IMR-90 (cell line): ENCODE results near the gene SUPT3H. TPM values are rescaled to one million over a fixed set of nuclear protein-coding genes. Genes with fewer than 3 reads are reported as not detected.

Source experiments
- ATAC-seq: fragments of 200-7000 bp; cut with Tn5 transposase; 2 replicates; pipeline ENCODE4 v1.9.1; 2020; ENCODE audit warnings: low read depth, mild to moderate bottlenecking, moderate library complexity
- BruUV-seq: library from RNA; stranded (reverse); fragments of 400-500 nt; replicated peaks from 2 replicates; lab custom pipeline; 2021; lab: Mats Ljungman, UMichigan
- CTCF ChIA-PET: fragments of 300-600 bp; formaldehyde crosslinking; extraction: SDS; loops from one replicate; lab custom pipeline; 2021; ENCODE audit warnings: antibody characterized with exemption; lab: Yijun Ruan, JAX
- POLR2A ChIA-PET: fragments of 300-600 bp; sonication (Branson Sonifier 250); formaldehyde crosslinking; loops from one replicate; lab custom pipeline; 2022; ENCODE audit warnings: antibody characterized with exemption; ENCODE audit not compliant: unreplicated experiment; lab: Charles Lee
- DNase-seq: peaks from one replicate; pipeline ENCODE4 v3.0.0; 2013
- H2AFZ ChIP-seq: replicated peaks from 2 replicates; pipeline ENCODE3; 2013; ENCODE audit warnings: low read length, mild to moderate bottlenecking; ENCODE audit not compliant: poor library complexity
- H2AK5ac ChIP-seq: 2 replicates; pipeline ENCODE4 v1.6.1; 2013; ENCODE audit warnings: low read depth, low read length, inconsistent platforms
- H2AK9ac ChIP-seq: replicated peaks from 2 replicates; pipeline ENCODE3; 2013; ENCODE audit warnings: mild to moderate bottlenecking, low read depth, low read length, moderate library complexity; ENCODE audit not compliant: poor library complexity
- H2BK120ac ChIP-seq: 2 replicates; pipeline ENCODE4 v1.6.1; 2013; ENCODE audit warnings: low read depth, low read length, inconsistent platforms
- H2BK15ac ChIP-seq: 3 replicates; pipeline ENCODE4 v1.6.1; 2013; ENCODE audit warnings: low read depth, low read length, inconsistent platforms
- H2BK20ac ChIP-seq: 2 replicates; pipeline ENCODE4 v1.6.1; 2013; ENCODE audit warnings: low read depth, mild to moderate bottlenecking, inconsistent platforms, low read length, moderate library complexity
- H2BK5ac ChIP-seq: 2 replicates; pipeline ENCODE4 v1.6.1; 2013; ENCODE audit warnings: mild to moderate bottlenecking, low read depth, low read length, inconsistent platforms; ENCODE audit not compliant: poor library complexity, severe bottlenecking
- H3K14ac ChIP-seq: replicated peaks from 2 replicates; pipeline ENCODE4 v1.6.1; 2013; ENCODE audit warnings: low read depth, low read length, inconsistent platforms
- H3K18ac ChIP-seq: 2 replicates; pipeline ENCODE4 v1.6.1; 2013; ENCODE audit warnings: low read depth, low read length, control low read depth
- H3K23ac ChIP-seq: 2 replicates; pipeline ENCODE4 v1.6.1; 2013; ENCODE audit warnings: low read depth, low read length, inconsistent platforms
- H3K27ac ChIP-seq: 2 replicates; pipeline ENCODE4 v1.5.1; 2013; ENCODE audit warnings: mild to moderate bottlenecking, control low read depth, low read length; ENCODE audit not compliant: insufficient read depth
- H3K27me3 ChIP-seq: 2 replicates; pipeline ENCODE4 v1.6.1; 2013; ENCODE audit warnings: low read length; ENCODE audit not compliant: control insufficient read depth, insufficient read depth
- H3K36me3 ChIP-seq: 2 replicates; pipeline ENCODE4 v1.6.1; 2013; ENCODE audit warnings: low read length, mixed read lengths; ENCODE audit not compliant: control insufficient read depth, insufficient read depth
- H3K4ac ChIP-seq: 2 replicates; pipeline ENCODE4 v1.6.1; 2013; ENCODE audit warnings: low read depth, low read length, inconsistent platforms
- H3K4me1 ChIP-seq: 2 replicates; pipeline ENCODE4 v1.6.1; 2013; ENCODE audit warnings: low read length, mixed read lengths; ENCODE audit not compliant: control insufficient read depth, insufficient read depth
- H3K4me2 ChIP-seq: 2 replicates; pipeline ENCODE4 v1.6.1; 2013; ENCODE audit warnings: low read depth, mild to moderate bottlenecking, control low read depth, low read length, moderate library complexity
- H3K4me3 ChIP-seq: 2 replicates; pipeline ENCODE4 v1.5.1; 2013; ENCODE audit warnings: low read depth, mild to moderate bottlenecking, control low read depth, low read length, moderate library complexity; ENCODE audit not compliant: insufficient read depth
- H3K56ac ChIP-seq: 2 replicates; pipeline ENCODE4 v1.6.1; 2013; ENCODE audit warnings: low read length, inconsistent platforms; ENCODE audit not compliant: insufficient read depth; ENCODE audit errors: extremely low read depth
- H3K79me1 ChIP-seq, 2 experiments: 2 replicates each; pipeline ENCODE4 v1.6.1; 2013; ENCODE audit warnings: low read length in 2 of 2, inconsistent platforms in 1 of 2, low read depth in 1 of 2
- H3K9ac ChIP-seq: 2 replicates; pipeline ENCODE4 v1.6.1; 2013; ENCODE audit warnings: low read depth, low read length, control low read depth
- H3K9me1 ChIP-seq: 2 replicates; pipeline ENCODE4 v1.6.1; 2013; ENCODE audit warnings: low read length, inconsistent platforms; ENCODE audit not compliant: insufficient read depth
- H3K9me3 ChIP-seq: 2 replicates; pipeline ENCODE4 v1.6.1; 2013; ENCODE audit warnings: low read length; ENCODE audit not compliant: control insufficient read depth, insufficient read depth
- H4K20me1 ChIP-seq: 2 replicates; pipeline ENCODE4 v1.6.1; 2013; ENCODE audit warnings: low read length, inconsistent platforms; ENCODE audit not compliant: insufficient read depth
- H4K5ac ChIP-seq: 2 replicates; pipeline ENCODE4 v1.6.1; 2013; ENCODE audit warnings: mild to moderate bottlenecking, low read depth, low read length, control low read depth
- H4K8ac ChIP-seq, 2 experiments: 2 replicates each; pipeline ENCODE4 v1.6.1; 2013; ENCODE audit warnings: low read depth in 2 of 2, low read length in 2 of 2, control low read depth in 1 of 2, inconsistent platforms in 1 of 2
- H4K91ac ChIP-seq: 2 replicates; pipeline ENCODE4 v1.6.1; 2013; ENCODE audit warnings: low read depth, low read length, inconsistent platforms; ENCODE audit not compliant: insufficient read depth
- BHLHE40 ChIP-seq: fragments of 150-350 bp; IDR thresholded peaks from 2 replicates; pipeline ENCODE4 v1.6.1; 2016; ENCODE audit warnings: mild to moderate bottlenecking, low read depth, low read length
- MAFK ChIP-seq: IDR thresholded peaks from 2 replicates; pipeline ENCODE4 v1.6.1; 2012; ENCODE audit warnings: low read depth, low read length, improper control_type of control experiment
- MAZ ChIP-seq: IDR thresholded peaks from 2 replicates; pipeline ENCODE4 v1.6.1; 2012; ENCODE audit warnings: low read depth, mild to moderate bottlenecking, low read length, improper control_type of control experiment, moderate library complexity, borderline replicate concordance
- MXI1 ChIP-seq: IDR thresholded peaks from 2 replicates; pipeline ENCODE4 v1.6.1; 2012; ENCODE audit warnings: low read depth, mild to moderate bottlenecking, low read length, moderate library complexity, borderline replicate concordance
- RFX5 ChIP-seq: IDR thresholded peaks from 2 replicates; pipeline ENCODE4 v1.8.0; 2012; ENCODE audit warnings: low read depth, mild to moderate bottlenecking, low read length, moderate library complexity
- WGBS, 2 experiments: methylation state at CpG; one replicate each; pipeline versions ENCODE4 v1.1.5 to v1.1.7; 2013; ENCODE audit warnings: missing lambda C conversion rate in 2 of 2; ENCODE audit not compliant: insufficient read length in 1 of 2; ENCODE audit errors: extremely low coverage in 2 of 2; 5-methylcytosine and 5-hydroxymethylcytosine counted together
- dilution Hi-C: fragments of 300-500 bp; cut with HindIII; formaldehyde crosslinking; loops from one replicate; pipeline ENCODE4 v1.14.3; 2018; ENCODE audit warnings: low sequenced_read_pairs; ENCODE audit not compliant: unreplicated experiment
- in situ Hi-C: fragments of 300-500 bp; cut with MboI; formaldehyde crosslinking; loops from 3 replicates; pipeline ENCODE4 v1.14.3; 2019; ENCODE audit warnings: low sequenced_read_pairs, inconsistent platforms, mixed read lengths
- intact Hi-C: fragments of 100-400 bp; cut with micrococcal nuclease; formaldehyde crosslinking; loops from 2 replicates; pipeline ENCODE4 v1.10.0; 2022
- polyA plus RNA-seq, 3 experiments: library from polyadenylated mRNA; depleted of rRNA; stranded (reverse); fragments of >200 nt; gene quantifications; 2 replicates each; pipeline ENCODE4 v1.2.3, GENCODE V29; 2012; ENCODE audit warnings: low replicate concordance in 1 of 3
- total RNA-seq: library from RNA; depleted of rRNA; stranded (reverse); fragments of >200 nt; gene quantifications from 2 replicates; pipeline ENCODE4 v1.2.3, GENCODE V29; 2012

SUPT3H gene
- total and polyA plus RNA-seq, 2 of the 4 experiments (the other 2 are of a cell fraction): 4.5 to 5.0 TPM

DNA sequence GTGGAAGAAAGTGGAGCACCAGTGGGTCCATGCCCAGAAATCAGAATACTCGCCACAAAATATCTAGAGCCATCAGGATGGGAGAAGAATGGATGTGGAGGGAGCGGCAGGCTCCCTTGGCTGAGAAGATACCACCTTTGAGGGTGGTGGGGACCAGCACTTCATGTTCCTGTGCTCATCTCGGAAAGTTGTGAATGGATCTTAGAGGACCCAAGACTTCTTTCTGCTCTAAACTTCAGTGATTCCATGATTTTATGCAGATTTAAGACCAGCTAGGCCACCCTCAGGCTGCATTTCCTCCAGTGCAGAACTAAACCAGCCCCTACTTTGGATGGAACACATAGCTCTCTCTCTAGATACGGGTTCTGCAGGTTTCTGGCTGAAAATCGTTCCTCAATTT is 573.7 kb downstream of the SUPT3H start:
- POLR2A ChIA-PET: no interaction called here

More for the DNA sequence above, 573.7 kb downstream of the SUPT3H start:
- DNase-seq (no peak), ATAC-seq (no peak)
- Histone ChIP-seq H2BK5ac (no peak overlapping the region), H4K5ac (no peak overlapping the region), H3K27me3 (peaks cover 11% of the 10 kb centered on the region), H4K20me1 (no peaks in the 10 kb centered on the region), H3K18ac (no peak overlapping the region), H3K14ac (no peak overlapping the region), H4K8ac (no peak overlapping the region), H4K91ac (no peak overlapping the region), H3K9me3 (no peaks in the 10 kb centered on the region), H3K4me1 (peaks cover 11% of the 10 kb centered on the region), H3K27ac (no peak overlapping the region), H3K4me2 (no peak overlapping the region), H3K56ac (no peak overlapping the region), H3K9ac (no peak overlapping the region), H3K4me3 (no peak overlapping the region), H2AK5ac (no peak overlapping the region), H3K79me1 (no peaks in the 10 kb centered on the region), H3K9me1 (peaks cover 9% of the 10 kb centered on the region), H2AFZ (no peak overlapping the region), H3K23ac (no peak overlapping the region), H3K4ac (no peak overlapping the region), H3K36me3 (no peaks in the 10 kb centered on the region), H2BK15ac (no peak overlapping the region), H2AK9ac (no peak overlapping the region), H2BK20ac (no peak overlapping the region), H2BK120ac (no peak overlapping the region)
- no TSS peak for BruUV-seq
- in situ Hi-C loops: no loop called here
- 100% methylated on average over 2 of the region's 5 CpGs; no CpG with 5 or more reads in 1 of the 2 experiments for WGBS, 2 experiments
- TF ChIP-seq MXI1 (no peak), MAFK (no peak), MAZ (no peak), RFX5 (no peak), BHLHE40 (no peak)
- intact Hi-C loops: loop anchor here (5.0 kb wide), 1 partner anchor 147 kb away; no protein-coding TSS in a partner anchor
- CTCF ChIA-PET: no interaction called here
- dilution Hi-C loops: no loop called here
